ENCODE results near the gene CYP26B1.

GRCh38 chr2:72176281-72176680 is 28.6 kb upstream of the CYP26B1 start:
- no peak for TF ChIP-seq GATA2 (IDR thresholded peaks at IDR 0.05; ENCODE audit: low read depth, low read length)
- TF ChIP-seq GATA3 (IDR thresholded peaks at IDR 0.05; ENCODE audit: low read depth, low read length) = no peak
